Left kidney (tissue), 2 donors: Measurements from ENCODE around the gene RBKS. TPM values are rescaled to one million over a fixed set of nuclear protein-coding genes. Genes with fewer than 3 reads are reported as not detected.
A peak's percentile ranks its signal among the peaks of the same experiment; 100 is the strongest.
"Not testable (repeated sequence)": the region's sequence is repeated elsewhere in the genome, so short reads cannot be mapped to it uniquely, and the experiment has no call there.

Experiments used
- DNase-seq: peaks from one replicate; pipeline ENCODE4 v3.0.0-alpha.2; 2013
- polyA plus RNA-seq: library from polyadenylated mRNA; unstranded; fragments of 120-200 nt; gene quantifications from one replicate; pipeline ENCODE4 v1.2.1, GENCODE V29; 2013; ENCODE audit not compliant: insufficient read length

The RBKS gene
- polyA plus RNA-seq, 1 donor, result 6.7 TPM

- no peak for DNase-seq
Measured at GRCh38 chr2:27763907-27764267, 126.3 kb downstream of the RBKS start.

GRCh38 chr2:27762951-27763906, 127.0 kb downstream of the RBKS start:
- no peak for DNase-seq

GRCh38 chr2:27756544-27757498, 133.4 kb downstream of the RBKS start:
- no peak for DNase-seq

- no peak for DNase-seq
Measured at GRCh38 chr2:27756091-27756490, 134.1 kb downstream of the RBKS start.

GRCh38 chr2:27754831-27755230, 135.4 kb downstream of the RBKS start:
- DNase-seq, result no peak

GRCh38 chr2:27754138-27754588, 136.0 kb downstream of the RBKS start:
- DNase-seq, result peak; percentile 45

- peak; percentile 51 for DNase-seq
Measured at GRCh38 chr2:27752551-27753237, 137.5 kb downstream of the RBKS start.

- no peak for DNase-seq
Measured at GRCh38 chr2:27751377-27751776, 138.8 kb downstream of the RBKS start.

GRCh38 chr2:27748803-27749554, 141.2 kb downstream of the RBKS start:
- DNase-seq, result not testable (repeated sequence)

- no peak for DNase-seq
Measured at GRCh38 chr2:27747827-27748352, 142.3 kb downstream of the RBKS start.

- DNase-seq, result no peak
Measured at GRCh38 chr2:27746325-27746724, 143.9 kb downstream of the RBKS start.

GRCh38 chr2:27745494-27745893, 144.7 kb downstream of the RBKS start:
- not testable (repeated sequence) for DNase-seq

- DNase-seq, result no peak
Measured at GRCh38 chr2:27742571-27742970, 147.6 kb downstream of the RBKS start.

- DNase-seq, result no peak
Measured at GRCh38 chr2:27741673-27742072, 148.5 kb downstream of the RBKS start.

GRCh38 chr2:27739058-27739373, 151.2 kb downstream of the RBKS start:
- DNase-seq, result no peak

GRCh38 chr2:27738349-27739057, 151.7 kb downstream of the RBKS start:
- DNase-seq, result no peak

- no peak for DNase-seq
Measured at GRCh38 chr2:27737676-27738348, 152.4 kb downstream of the RBKS start.

- no peak for DNase-seq
Measured at GRCh38 chr2:27736890-27737204, 153.3 kb downstream of the RBKS start.

- DNase-seq, result no peak
Measured at GRCh38 chr2:27736031-27736889, 153.9 kb downstream of the RBKS start.
